ENCODE results near the gene KCNH5.

Gene KCNH5

DNA sequence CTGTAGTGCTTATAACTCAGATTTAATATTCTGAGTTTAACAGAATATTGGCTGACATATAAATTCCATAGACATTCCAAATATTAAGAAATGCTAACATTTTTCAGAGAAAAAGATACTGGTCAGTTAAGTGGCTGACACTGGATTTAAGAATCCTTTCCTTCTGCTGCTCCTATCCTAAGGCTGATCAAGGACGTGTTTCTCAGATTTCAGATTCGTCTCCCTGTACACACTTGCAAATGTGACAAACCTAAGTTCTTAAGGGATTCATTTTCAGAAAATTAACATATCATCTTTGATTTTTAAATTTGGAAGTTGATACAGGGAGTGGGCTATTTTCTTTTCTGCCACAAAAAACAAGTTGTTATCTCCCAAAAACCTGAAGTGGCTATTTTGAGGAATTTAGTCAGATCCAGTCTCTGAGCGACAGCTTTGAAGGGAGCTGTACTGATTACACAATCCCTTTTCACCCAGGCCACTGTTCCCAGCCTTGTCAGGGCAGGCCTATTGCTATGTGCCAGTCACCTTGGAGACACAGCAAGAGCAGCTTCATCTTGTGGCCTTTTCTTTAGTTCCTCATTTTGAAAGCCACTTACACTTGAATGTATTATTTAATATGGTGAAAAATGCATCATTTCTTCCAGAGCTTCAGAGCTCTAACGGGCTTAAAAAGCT, 370.6 kb downstream of the KCNH5 start:
- DNase-seq (ENCODE audit: low read depth in 2 of 2): no peak

DNA sequence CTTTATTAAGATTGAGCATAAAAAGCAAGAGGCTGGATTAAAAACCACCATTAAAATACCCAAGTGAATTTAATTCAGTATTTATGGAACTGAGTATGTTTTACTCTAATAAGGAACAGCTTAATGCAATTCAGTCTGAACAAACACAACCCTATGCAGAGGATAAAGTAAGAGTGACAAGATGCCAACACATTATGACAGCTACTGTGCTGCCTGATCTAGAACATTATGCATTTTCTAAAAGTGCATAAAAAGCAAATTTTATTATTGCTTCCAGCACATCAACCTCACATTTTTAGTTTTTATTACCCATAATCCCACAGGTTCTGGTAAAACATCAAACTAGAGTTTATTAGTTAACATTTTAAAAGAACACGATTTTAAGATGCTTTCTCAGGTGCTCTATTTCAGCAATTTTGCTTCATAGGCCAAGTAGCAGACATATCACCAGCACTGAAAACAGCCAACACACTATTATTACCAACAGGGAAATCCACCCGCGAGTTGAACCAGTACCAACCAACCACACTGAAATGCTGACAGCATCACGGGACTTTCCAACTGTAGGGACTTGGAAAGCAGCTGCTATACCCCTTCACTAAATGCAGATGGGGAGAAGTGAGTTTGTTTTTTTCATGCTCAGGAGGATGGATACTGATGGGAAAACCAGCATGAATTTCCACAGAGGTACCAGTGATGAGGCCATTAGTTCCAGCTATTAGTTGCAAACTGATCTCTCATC, 372.1 kb downstream of the KCNH5 start:
- DNase-seq (ENCODE audit: low read depth in 2 of 2): no peak

DNA sequence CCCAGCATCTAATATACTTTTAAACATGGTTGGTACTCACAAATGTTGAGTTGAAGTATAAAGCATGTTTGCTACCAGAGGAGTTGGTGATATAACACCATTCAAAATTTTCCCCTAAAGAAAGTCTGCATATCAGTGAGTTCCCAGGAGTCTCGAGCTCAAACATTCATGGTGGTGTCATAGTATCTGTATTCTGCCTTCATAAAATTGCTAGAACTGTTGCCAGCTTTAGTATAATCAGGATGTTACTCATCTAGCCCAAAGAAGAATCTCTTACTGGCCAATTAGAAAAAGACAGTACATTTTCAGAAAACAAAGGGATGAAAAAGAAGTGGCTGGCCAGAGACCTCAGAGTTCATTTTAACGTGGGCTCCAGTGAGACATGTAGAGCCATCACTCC, 374.7 kb downstream of the KCNH5 start:
- DNase-seq (ENCODE audit: low read depth in 2 of 2): no peak

DNA sequence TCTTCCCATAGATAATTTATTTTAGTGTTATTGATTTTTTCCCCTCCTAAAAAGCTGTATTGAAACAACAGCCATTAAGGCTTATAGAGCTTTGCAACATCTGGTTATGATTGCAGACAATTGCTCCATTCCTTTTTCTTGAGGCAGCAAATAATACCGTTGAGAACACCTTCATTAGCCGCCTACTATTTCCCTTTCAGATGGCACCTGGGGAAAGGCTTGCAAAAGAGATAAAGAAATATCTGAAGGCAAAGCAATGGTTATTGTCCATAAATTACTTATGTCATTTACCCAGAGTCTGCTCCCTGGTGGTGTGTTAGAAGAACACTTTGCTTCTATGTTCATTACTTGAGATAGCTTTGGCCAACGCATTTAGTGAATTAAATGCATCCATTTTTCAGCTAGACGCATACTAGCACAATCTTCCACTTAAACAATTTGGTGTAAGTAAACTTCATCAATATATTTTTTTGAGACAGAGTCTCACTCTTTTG, 377.8 kb downstream of the KCNH5 start:
- no peak for DNase-seq (ENCODE audit: low read depth in 2 of 2)

DNA sequence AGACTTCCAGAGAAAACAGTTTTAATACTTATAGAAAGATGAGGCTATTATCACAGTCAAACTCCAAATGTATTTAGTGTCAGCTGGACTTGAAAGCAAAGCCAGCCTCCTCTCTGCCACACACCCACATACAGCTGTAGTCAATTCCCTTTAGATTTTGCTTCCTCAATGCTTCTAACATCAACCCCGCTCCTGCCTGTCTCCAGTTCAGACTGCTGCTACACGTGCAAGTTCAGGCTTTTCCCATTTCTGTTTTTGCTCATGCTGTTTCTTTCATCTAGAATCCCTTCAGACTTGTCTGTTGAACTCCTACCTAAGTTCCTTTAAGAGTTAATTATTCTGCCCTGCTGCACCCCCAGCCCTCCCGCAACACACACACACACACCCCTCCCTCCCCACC, 380.0 kb downstream of the KCNH5 start:
- DNase-seq (ENCODE audit: low read depth in 2 of 2): no peak

DNA sequence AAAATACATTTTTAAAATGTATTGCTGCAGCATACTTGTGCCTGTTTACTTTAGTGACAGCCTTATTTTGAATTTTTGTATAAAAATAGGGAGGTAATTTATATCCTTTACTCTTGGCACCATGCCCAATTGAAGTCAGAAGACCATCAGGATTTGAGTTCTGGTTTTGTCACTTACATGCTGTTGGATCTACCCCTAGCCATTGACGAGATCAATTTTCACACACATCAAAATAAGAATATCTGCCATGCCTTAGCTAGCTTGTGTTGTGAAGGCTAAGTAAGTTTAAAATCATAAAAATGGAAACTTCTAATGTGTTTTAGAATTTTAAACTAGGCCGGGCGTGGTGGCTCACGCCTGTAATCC, 381.8 kb downstream of the KCNH5 start:
- DNase-seq (ENCODE audit: low read depth in 2 of 2): no peak

DNA sequence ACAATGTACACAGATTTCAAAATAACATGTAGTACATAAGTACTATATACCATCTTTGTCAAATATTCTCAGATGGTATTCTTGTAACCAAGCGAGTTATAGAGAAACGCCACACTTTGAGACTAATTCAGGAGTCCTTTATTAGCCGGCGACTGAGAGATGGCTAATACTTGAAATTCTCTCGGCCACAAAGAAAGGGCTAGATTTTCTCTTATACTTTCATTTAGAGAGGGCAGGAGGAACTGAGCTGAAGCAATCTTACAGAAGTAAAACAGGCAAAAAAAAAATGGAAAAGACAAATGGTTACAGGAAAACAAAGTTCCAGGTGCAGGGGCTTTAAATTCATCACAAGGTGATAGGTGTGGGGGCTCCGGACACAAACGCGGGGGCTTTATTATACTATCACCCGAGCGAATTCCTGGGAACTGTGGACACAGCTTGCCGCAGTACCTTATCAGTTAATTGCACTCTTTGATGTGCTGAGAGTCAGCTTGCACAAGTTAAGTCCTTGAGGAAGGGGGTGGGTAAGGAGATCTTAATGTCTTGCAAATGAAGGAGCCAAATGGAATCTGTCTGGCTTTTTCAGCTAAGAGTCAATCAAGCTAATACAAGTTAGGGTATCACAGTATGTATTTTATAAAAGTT, 382.3 kb downstream of the KCNH5 start:
- DNase-seq (ENCODE audit: low read depth in 2 of 2): no peak

DNA sequence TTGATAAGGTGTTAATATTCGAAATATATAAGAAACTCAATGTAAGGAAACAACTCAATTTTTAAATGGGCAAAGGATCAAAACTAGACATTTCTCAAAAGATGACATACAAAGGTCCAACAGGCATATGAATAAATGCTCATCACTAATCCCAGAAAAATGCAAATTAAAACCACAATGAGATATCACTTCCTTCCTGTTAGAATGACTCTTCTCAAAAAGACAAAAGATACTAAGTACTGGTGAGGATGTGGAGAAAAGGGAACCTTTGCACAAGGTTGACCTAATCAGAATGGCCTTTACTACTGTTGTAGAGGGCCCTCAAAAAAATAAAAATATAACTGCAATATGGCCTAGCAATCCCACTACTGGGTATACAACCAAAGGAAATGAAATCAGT, 383.4 kb downstream of the KCNH5 start:
- no peak for DNase-seq (ENCODE audit: low read depth in 2 of 2)

DNA sequence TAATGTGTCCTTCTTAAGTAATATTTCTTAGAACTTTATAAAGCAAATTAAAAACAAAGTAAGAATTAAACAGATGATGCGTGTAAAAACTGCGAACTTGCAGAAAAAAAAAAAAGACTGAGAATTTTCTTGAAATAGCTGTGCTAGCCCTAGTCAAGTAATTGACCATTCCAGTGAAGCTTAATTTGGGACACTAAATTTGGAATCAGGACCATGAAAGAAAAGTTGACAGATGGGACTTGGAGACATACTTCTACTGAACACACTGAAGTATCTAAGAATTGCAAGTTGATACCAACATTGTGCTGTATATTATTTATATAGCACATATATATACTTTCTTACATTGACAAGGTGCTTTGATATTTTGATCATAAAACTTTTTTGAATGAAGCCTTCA, 386.6 kb downstream of the KCNH5 start:
- no peak for DNase-seq (ENCODE audit: low read depth in 2 of 2)

DNA sequence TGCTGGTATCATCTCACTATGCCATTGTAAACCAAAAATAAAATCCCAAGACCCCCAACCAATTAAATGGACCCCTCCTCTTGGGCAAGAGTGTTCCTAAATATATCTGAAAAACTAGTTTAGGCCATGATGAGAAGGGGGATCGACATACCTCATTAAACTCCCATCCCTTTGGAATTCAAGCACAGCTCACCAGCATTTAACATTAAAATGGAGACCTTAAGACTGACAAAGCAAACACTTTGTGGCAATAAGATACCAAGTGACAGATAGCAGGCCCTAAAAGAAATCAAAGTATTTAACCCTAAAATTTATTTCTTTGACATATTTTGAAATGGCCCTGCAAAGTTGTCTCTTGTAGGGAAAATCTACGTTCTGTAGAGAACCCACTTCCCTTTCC, 387.9 kb downstream of the KCNH5 start:
- no peak for DNase-seq (ENCODE audit: low read depth in 2 of 2)

DNA sequence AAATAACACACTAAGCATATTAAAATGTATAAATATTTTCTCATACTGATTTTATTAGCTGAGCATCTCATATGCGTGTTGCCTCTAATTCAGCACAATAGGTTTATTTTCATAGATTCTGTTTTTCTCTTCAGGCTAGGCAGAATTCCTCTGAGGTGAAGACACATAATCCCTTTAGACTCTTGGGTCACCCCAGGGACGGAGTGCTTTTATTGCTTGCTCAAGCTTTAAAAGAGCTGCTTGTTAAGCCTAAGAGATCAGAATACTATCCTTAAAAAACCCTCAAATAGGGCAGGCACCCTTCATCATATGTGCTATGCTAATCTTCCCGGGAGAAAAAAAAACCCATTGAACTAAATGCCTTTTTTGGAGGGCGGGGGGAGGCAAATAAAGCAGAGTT, 390.1 kb downstream of the KCNH5 start:
- DNase-seq (ENCODE audit: low read depth in 2 of 2): no peak

DNA sequence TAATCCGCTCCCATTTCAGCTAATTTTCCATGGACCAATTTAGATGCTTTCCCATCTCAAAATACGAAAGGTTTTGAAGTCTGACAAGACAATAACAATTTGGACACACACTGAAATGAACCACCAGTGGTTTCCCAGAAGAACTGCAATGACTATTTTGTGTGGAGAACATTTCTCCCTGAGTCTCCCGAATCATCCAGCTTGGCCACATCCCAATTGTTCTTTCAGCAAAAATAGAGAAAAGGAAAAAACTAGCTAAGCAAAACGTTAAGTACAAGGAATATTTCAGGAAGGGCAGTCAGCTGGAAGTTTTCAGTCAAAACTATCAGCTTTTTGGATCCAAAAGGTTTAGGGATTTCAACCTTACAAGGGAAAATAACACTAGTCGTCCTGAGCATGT, 390.6 kb downstream of the KCNH5 start:
- DNase-seq (ENCODE audit: low read depth in 2 of 2): no peak

Measured in fibroblast of skin of left biceps (primary cell).